WTC11 (cell line): ENCODE data around the gene FOLR2.

Experiments
- AFF4 ChIP-seq: sonication (generic); formaldehyde crosslinking; IDR thresholded peaks from 2 replicates; pipeline ENCODE4 v1.8.1; 2023; ENCODE audit warnings: mild to moderate bottlenecking, missing genetic modification reagents, borderline replicate concordance
- ATF2 ChIP-seq: sonication (generic); formaldehyde crosslinking; IDR thresholded peaks from 2 replicates; pipeline ENCODE4 v1.8.1; 2022; ENCODE audit warnings: low read depth, missing genetic modification reagents, borderline replicate concordance
- ATF6 ChIP-seq: sonication (generic); formaldehyde crosslinking; IDR thresholded peaks from 2 replicates; pipeline ENCODE4 v1.8.1; 2023; ENCODE audit warnings: mild to moderate bottlenecking, missing genetic modification reagents
- CREB1 ChIP-seq: sonication (generic); formaldehyde crosslinking; IDR thresholded peaks from 2 replicates; pipeline ENCODE4 v1.8.0; 2023; ENCODE audit warnings: mild to moderate bottlenecking, missing genetic modification reagents
- CTCF ChIP-seq: fragments of 200-600 bp; IDR thresholded peaks from 2 replicates; pipeline ENCODE4 v1.8.0; 2022; ENCODE audit warnings: antibody characterized with exemption
- ERG ChIP-seq: fragments of 250-450 bp; sonication (Bioruptor Pico); IDR thresholded peaks from 2 replicates; pipeline ENCODE4 v1.8.0; 2021; ENCODE audit warnings: mild to moderate bottlenecking
- ZNF263 ChIP-seq: sonication (generic); formaldehyde crosslinking; IDR thresholded peaks from 2 replicates; pipeline ENCODE4 v1.8.1; 2022; ENCODE audit warnings: low read depth, mild to moderate bottlenecking, moderate library complexity, missing genetic modification reagents

GRCh38 chr11:72265951-72266350, 49.4 kb downstream of the FOLR2 start:
- no peak for TF ChIP-seq CTCF
- no peak for TF ChIP-seq ERG
- no peak for TF ChIP-seq AFF4 (CRISPR knock-in tag)
- no peak for TF ChIP-seq ZNF263
- TF ChIP-seq CREB1, result no peak
- no peak for TF ChIP-seq ATF2 (CRISPR knock-in tag)
- TF ChIP-seq ATF6 (CRISPR knock-in tag), result no peak
